Measurements from ENCODE around the gene ZNF555.
"Not testable (repeated sequence)": the region's sequence is repeated elsewhere in the genome, so short reads cannot be mapped to it uniquely, and the experiment has no call there.

ZNF555 gene

GRCh38 chr19:2807379-2808128 lies 33.7 kb upstream of the ZNF555 start:
- no peak for DNase-seq

DNA sequence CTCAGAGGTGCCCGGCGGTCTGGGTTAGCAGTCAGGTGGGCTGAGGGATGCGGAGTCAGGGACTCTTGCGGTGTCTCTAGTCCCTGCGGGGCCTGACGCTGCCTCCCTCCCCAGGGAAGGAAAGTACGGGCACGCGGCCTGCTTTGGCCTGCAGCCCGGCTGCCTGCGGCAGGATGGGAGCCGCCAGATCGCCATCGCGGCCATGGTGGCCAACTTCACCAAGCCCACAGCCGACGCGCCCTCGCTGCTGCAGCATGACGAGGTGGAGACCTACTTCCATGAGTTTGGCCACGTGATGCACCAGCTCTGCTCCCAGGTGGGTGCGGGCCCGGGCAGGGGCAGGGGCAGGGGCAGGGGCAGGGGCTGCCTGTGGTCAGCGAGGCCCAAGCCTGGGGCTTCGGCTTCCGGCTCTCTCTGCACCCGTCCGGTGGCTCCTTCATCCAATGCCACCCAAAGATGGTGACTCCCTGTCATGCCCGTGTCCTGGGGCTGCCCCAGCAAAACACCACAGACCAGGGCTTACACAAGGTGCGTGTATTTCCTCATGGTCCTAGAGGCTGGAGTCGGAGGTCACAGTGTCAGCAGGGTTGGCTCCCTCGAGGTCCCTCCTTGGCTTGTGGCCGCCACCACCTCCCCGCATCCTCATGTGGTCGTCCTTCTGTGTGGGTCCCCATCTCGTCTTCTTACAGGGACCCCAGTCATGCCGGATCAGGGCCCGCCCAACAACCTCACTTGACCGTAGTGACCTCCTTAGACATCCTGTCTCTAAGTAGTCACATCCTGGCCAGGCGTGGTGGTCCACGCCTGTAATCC lies 32.9 kb upstream of the ZNF555 start:
- no peak for DNase-seq

- no peak for DNase-seq
Observed at GRCh38 chr19:2809387-2810140, 31.7 kb upstream of the ZNF555 start.

DNA sequence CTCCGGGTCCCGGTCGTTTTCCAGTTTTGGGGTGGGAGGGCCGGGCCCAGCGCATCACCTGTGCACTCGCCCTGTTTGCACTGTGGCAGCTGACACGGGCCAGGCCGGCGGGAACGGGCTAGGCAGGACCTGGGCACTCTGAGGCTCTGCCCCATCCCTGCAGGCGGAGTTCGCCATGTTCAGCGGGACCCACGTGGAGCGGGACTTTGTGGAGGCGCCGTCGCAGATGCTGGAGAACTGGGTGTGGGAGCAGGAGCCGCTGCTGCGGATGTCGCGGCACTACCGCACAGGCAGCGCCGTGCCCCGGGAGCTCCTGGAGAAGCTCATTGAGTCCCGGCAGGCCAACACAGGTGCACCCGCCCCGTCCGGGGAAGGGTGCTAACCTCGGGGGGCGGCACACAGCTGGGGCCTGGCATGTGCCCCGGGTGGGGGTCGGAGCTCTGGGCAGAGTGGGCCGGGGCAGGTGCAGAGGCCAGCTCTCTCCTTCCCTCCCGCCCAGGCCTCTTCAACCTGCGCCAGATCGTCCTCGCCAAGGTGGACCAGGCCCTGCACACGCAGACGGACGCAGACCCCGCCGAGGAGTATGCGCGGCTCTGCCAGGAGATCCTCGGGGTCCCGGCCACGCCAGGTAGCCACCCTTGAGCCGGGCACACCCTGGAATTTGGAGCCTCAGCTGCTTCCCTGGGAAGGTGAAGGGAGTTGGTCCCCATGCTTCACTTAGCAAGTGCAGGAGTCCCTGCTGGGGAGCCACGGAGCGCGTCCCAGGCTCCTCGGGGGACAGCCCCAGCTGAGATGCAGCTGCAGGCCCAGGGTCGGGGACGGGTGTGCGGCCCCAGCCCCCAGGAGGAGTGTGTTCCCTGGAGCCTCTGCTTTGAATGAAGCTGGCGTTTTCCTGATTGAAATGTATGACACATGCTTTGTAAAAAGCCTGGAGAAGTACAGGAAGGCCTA lies 30.9 kb upstream of the ZNF555 start:
- DNase-seq, result no peak

GRCh38 chr19:2811221-2811722 lies 30.0 kb upstream of the ZNF555 start:
- no peak for DNase-seq

DNA sequence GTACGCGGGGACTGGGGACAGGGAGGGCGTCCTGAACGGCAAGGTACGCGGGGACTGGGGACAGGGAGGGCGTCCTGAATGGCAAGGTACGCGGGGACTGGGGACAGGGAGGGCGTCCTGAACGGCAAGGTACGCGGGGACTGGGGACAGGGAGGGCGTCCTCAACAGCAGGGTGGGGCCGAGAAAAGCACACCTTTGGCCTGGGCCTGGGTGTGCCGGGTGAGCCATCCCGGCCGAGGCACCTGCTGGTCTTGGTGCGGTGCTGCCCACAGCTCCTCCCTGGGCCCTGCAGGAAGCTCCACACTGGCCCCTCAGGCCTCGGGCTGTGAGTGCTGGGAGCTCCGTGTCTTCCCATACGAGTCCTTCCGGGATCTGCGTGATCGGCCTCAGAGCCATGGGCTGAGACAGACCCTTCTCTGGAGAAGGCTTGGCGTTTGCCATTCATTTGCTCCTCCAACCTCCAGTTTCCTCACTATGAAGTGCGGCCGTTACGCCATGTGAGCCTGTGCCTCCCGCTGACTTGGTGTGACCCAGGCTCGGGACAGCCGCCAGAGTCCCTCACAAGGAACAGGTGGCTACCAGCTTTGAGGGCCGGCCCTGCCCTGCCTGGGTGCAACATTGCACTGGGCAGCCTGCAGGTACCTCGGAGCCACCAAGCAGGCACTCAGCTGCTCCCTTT lies 29.4 kb upstream of the ZNF555 start:
- no peak for DNase-seq

DNA sequence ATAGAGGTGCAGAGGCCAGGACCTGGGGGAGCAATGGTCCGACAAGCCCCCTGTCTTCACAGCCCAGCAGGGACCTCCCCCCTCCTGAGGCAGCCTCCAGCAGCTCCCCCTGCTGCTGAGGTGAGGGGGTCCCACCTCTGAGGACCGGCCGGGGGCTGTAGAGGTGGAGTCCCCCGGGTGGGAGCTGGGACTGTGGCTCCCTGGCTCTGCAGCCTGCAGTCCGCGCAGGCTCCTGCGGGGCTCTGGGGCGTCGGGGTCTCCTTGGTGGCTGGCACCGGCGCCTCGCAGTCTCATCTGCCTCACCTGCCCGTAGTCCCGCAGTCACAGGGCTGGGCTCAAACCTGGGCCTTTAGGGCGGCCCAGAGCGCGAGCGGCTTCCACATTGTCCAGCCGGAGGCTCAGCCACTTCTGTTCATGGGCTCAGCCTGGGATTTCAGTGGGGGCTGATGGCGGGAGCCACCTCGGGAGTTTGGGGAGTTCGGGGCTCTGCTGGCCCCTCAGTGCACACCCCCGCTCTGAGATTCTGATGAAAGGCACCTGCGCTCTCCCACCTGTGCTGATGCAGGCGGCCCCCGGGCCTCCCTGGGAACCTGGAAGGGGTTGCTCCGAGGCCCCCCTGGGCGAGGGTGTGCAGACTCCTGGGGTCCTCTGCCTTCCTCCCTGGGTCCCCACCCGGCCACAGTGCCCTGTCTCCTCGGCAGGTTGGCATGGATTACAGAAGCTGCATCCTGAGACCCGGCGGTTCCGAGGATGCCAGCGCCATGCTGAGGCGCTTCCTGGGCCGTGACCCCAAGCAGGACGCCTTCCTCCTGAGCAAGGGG lies 28.7 kb upstream of the ZNF555 start:
- DNase-seq, result no peak

DNA sequence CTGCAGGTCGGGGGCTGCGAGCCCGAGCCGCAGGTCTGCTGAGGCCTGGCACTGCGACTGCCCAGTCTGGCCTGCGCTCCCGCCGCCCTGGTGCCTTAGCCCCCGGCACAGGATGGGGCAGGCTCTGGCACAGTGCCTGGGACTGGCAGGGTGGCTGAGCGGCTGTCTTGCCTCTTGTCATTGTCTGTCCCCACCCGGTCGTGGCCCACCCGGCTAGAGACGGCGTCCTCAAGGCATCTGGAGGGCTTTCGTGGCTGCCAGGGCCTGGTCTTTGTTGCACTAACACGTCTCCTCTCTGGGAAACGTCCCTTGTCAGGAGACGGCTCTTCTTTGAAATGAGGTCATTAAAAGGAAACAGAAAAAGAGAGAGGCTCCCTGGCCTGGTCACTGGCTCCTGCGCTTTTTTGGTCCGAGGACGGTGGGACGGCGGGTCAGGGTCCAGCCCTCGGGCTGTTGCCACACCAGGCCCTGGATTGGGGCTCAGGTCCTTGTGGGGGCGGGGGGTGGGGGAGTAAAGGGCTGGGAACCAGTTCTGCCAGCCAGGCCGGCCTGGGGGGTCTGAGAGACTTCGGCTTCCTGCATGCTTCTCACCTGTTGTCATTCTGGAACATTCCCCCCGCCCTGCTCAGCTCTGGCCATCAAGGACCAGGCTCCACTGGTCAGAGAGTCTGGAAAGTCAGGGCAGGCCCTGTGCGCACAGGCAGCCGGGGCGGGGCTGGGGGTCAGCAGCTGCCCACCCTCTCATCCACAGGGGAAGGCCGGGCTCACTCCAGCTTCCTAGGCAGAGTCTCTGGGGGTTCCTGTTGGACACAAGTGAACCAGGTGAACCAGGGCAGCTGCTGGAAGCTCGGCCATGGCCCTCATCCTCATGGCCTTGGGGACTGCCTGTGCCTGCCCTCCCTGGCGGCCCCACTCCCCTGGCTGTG lies 27.8 kb upstream of the ZNF555 start:
- DNase-seq, result no peak

DNA sequence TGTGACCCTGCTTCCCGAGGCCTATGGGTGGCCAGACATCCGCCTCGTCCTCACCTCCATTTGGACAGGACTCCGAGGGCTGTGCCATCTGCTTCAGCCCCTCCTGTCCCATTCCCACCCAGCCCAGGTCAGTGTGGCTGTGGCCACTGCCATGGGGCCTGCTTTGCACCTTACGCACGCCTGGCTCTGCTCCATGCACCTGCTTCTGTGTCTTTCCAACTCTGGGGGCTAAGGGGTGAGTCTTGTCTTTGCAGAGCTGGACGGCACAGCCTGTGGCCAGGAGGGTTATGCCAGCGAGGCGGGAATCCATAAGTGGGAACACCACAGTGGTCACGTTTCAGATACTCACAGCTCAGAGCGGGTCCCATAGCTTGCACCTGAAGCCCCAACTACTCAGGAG lies 26.8 kb upstream of the ZNF555 start:
- no peak for DNase-seq

DNA sequence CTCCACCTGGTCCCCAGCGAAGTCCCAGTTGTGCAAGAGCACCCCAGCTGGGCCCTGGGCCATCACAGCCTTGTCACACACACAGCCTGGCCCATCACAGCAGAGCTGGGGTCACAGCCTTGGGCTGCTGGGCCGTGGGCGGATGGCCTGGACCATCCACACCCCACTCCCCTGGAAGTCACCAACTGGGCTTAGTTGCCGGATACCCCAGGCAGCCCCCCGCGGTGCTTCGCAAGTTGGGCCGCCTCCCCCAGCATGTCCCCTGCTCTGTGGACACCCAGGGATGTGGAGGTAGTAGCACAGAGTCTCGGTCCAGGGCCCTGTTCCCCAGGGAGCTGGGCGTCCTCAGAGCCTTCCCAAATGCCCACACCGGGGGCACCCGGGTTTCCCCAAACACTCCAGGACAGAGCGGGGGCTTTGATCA lies 26.1 kb upstream of the ZNF555 start:
- no peak for DNase-seq

GRCh38 chr19:2815923-2816322 lies 25.4 kb upstream of the ZNF555 start:
- no peak for DNase-seq

DNA sequence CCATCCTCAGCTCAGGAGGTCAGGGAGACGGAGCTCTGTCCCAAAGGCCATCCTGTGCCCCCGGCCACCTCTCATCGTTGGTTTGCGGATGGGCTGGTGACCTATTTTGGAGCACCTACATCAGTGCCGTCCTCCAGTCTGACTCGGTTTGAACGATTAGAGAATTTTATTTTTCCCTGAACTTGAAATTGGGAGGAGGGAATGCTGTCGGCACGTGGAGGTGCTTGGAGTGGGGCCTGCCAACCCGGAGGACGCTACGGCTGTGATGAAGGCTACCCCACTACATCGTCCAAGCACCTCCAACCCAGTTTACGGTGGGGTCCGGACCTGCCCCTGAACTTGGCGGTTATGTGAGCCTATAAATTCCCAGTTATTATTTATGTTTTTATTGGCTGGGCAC lies 24.6 kb upstream of the ZNF555 start:
- no peak for DNase-seq

GRCh38 chr19:2817237-2817829 lies 23.9 kb upstream of the ZNF555 start:
- not testable (repeated sequence) for DNase-seq

DNA sequence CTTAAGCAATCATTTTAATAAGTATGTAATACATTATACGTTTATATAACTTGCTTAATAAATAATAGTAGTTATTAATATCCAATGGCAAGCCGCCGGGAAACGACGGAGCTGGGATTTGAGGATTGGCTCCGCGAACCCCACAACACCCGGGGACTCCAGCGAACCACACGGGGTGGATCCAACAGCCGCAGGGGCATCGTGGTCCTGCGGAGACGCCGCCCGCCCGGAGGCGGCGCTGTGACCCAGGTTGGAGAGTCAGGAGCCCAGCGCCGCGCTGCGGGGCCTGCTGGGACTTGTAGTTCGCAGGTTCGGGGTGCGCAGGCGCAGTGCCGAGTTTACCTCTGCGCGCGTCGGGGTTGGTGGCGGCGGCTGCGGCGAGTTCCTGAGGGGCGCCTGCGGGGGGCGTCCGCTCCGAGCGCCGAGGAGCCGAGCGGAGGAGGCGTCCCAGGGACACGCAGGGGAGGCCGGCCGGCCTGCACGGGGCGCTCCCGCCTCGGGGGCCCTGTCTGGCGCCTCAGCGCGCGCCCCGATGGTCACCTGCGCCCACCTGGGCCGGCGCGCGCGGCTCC lies 21.6 kb upstream of the ZNF555 start, which contains the start of gene ZNF554:
ZNF554 (plus strand) TSS at position 329 of the 572 bp plus-strand sequence; CDS start at position 533, 204 bp downstream.
- peak; percentile 96 to 99 (median 97) for DNase-seq

- peak in 1 of 5 donors; percentile 3 for DNase-seq
Observed at GRCh38 chr19:2820112-2820702, 21.1 kb upstream of the ZNF555 start.

DNA sequence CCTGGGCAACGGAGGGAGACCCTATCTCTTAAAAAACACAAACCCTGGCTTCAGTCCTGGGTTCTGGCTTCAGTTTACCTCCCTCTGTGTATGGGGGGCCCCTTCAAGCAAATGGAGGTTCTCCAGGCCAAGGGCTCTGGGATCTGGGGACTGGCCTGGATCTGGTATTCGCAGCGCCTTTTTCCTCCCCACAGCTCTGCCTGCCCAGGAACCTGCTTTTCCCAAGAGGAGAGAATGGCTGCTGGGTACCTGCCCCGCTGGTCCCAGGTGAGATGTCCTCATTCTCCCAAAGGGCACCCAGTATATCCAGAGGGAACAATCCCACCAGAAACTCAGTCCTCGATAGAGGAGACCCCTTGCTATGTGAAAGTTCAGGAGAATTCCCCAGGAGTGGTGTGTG lies 18.4 kb upstream of the ZNF555 start:
- DNase-seq, result no peak

- DNase-seq, result no peak
Observed at GRCh38 chr19:2823646-2824045, 17.6 kb upstream of the ZNF555 start.

GRCh38 chr19:2824129-2824528 lies 17.1 kb upstream of the ZNF555 start:
- no peak for DNase-seq

Data from T-helper 1 cell (primary cell).